Measurements from ENCODE around the gene CHRNB2. TPM values are rescaled to one million over a fixed set of nuclear protein-coding genes. Genes with fewer than 3 reads are reported as not detected.

CHRNB2 gene
- total RNA-seq, 1 experiment from 2014 or later = 1.8 TPM

DNA sequence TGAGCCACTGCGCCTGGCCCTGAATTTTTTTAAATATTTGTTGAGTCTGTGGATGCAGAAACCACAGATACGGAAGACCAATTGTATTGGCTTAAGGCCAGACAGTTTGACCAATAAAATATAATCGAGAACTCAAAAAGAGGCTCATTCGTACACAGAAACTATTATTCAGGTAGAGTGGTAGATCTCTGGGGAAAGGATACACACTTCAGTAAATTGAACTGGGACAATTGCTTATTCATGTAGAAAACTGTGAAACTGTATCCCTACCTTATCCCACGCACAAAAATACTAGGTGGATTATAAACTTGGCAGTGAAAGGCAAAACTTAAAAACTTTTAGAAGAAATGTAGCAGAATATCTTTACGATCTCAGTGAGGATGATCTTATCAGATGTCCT, 40.4 kb upstream of the CHRNB2 start:
- Histone ChIP-seq H3K18ac (ENCODE audit: insufficient read length, low read depth, low read length) (no peak overlapping the region), H3K79me1 (ENCODE audit: insufficient read depth, low read depth, low read length, poor library complexity, severe bottlenecking) (no peaks in the 10 kb centered on the region)
- TF ChIP-seq, protein P1, sequence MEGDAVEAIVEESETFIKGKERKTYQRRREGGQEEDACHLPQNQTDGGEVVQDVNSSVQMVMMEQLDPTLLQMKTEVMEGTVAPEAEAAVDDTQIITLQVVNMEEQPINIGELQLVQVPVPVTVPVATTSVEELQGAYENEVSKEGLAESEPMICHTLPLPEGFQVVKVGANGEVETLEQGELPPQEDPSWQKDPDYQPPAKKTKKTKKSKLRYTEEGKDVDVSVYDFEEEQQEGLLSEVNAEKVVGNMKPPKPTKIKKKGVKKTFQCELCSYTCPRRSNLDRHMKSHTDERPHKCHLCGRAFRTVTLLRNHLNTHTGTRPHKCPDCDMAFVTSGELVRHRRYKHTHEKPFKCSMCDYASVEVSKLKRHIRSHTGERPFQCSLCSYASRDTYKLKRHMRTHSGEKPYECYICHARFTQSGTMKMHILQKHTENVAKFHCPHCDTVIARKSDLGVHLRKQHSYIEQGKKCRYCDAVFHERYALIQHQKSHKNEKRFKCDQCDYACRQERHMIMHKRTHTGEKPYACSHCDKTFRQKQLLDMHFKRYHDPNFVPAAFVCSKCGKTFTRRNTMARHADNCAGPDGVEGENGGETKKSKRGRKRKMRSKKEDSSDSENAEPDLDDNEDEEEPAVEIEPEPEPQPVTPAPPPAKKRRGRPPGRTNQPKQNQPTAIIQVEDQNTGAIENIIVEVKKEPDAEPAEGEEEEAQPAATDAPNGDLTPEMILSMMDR (conservative IDR thresholded peaks at IDR 0.05) = no peak

More for the DNA sequence above, 40.4 kb upstream of the CHRNB2 start:
- DNase-seq = no peak
- no CpG with 5 or more reads among the region's 6 CpGs for WGBS (ENCODE audit: extremely low coverage, insufficient read length, low lambda C conversion rate)
- Mint-ChIP-seq H3K36me3 (ENCODE audit: insufficient read depth in 1 of 3, low read depth in 3 of 3) (no peaks in the 10 kb centered on the region), H3K27me3 (ENCODE audit: low read depth) (peaks cover 4% of the 10 kb centered on the region), H3K9me3 (peaks cover 3 to 4% of the 10 kb centered on the region in 2 experiments; a peak in 3 of 5 replicates), H3K4me3 (no peak overlapping the region), H3K27ac (no peak overlapping the region), H3K4me1 (no peaks in the 10 kb centered on the region)
- Histone ChIP-seq H3K27me3 (ENCODE audit: insufficient read depth, low read length) (no peaks in the 10 kb centered on the region), H3T11ph (ENCODE audit: low read length) (no peak overlapping the region), H4K5ac (ENCODE audit: insufficient read length, low read depth, low read length) (no peak overlapping the region), H2BK5ac (ENCODE audit: insufficient read length, low read length) (no peak overlapping the region), H3K4me1 (ENCODE audit: insufficient read depth, low read length) (no peaks in the 10 kb centered on the region), H3K9me3 (ENCODE audit: control insufficient read depth, low read depth, low read length) (no peaks in the 10 kb centered on the region), H3K56ac (ENCODE audit: insufficient read length, low read depth, low read length) (no peak overlapping the region), H3K14ac (ENCODE audit: insufficient read depth, low read length) (no peak overlapping the region), H2AK5ac (ENCODE audit: insufficient read length, low read length) (no peak overlapping the region), H3K9ac (ENCODE audit: extremely low read depth, insufficient read length, low read length) (no peak overlapping the region), H3K4ac (ENCODE audit: low read depth, low read length) (no peak overlapping the region), H3K79me2 (ENCODE audit: insufficient read depth, low read length) (no peaks in the 10 kb centered on the region), H2BK120ac (ENCODE audit: low read depth, low read length, poor library complexity, severe bottlenecking) (no peak overlapping the region), H2BK12ac (ENCODE audit: insufficient read length, low read depth, low read length) (no peak overlapping the region), H4K20me1 (ENCODE audit: control insufficient read depth, insufficient read depth, insufficient read length) (no peaks in the 10 kb centered on the region), H3K23ac (ENCODE audit: insufficient read length, low read depth, low read length) (no peak overlapping the region), H2BK20ac (ENCODE audit: low read depth, low read length, poor library complexity, severe bottlenecking) (no peak overlapping the region), H2BK15ac (ENCODE audit: low read depth, low read length) (no peak overlapping the region), H4K8ac (replicated peaks; ENCODE audit: insufficient read length, low read depth, low read length) (no peak overlapping the region), H4K91ac (ENCODE audit: insufficient read length, low read depth, low read length) (no peak overlapping the region), H2AFZ (ENCODE audit: low read length) (no peak overlapping the region), H3K27ac (ENCODE audit: insufficient read length, low read depth, low read length) (no peak overlapping the region), H3K23me2 (ENCODE audit: insufficient read length, low read depth, low read length, poor library complexity, severe bottlenecking) (no peaks in the 10 kb centered on the region), H3K4me2 (ENCODE audit: insufficient read depth, insufficient read length, low read length) (no peak overlapping the region)
